A549 (cell line): ENCODE measurements around the gene GRM7. TPM values are rescaled to one million over a fixed set of nuclear protein-coding genes. Genes with fewer than 3 reads are reported as not detected.

Source experiments
- ATAC-seq, 2 experiments: fragments of 200-7000 bp in 1 of 2; fragments of >200 bp in 1 of 2; cut with Nextera tagmentation in 1 of 2; cut with Tn5 transposase in 1 of 2; 3 replicates each; pipeline versions ENCODE4 v1.8.0 to v1.9.1; 2018 to 2020; ENCODE audit warnings: mild to moderate bottlenecking in 1 of 2, moderate library complexity in 1 of 2
- CTCF ChIA-PET: fragments of 300-600 bp; sonication (Branson Sonifier 250); formaldehyde crosslinking; extraction: SDS; loops from one replicate; lab custom pipeline; 2021; ENCODE audit warnings: antibody characterized with exemption, inconsistent platforms; lab: Yijun Ruan, JAX
- POLR2A ChIA-PET: fragments of 350-600 bp; formaldehyde crosslinking; extraction: SDS; loops from one replicate; lab custom pipeline; 2021; ENCODE audit warnings: antibody characterized with exemption, inconsistent platforms; lab: Yijun Ruan, JAX
- DNase-seq, 2 experiments: peaks; one replicate each; pipeline versions ENCODE4 v3.0.0 to v3.0.0-alpha.2; 2011 to 2016; ENCODE audit warnings: low read depth in 1 of 2, low spot score in 1 of 2
- FAIRE-seq: peaks from 2 replicates; lab custom pipeline; 2011; peaks lifted over from hg19 to GRCh38; lab: Jason Lieb, UNC
- H3K27ac ChIP-seq, 2 experiments: fragments of >200 bp; sonication (Bioruptor Twin); formaldehyde crosslinking; 3 replicates each; pipeline ENCODE4 v1.5.1; 2016 to 2017
- H3K4me1 ChIP-seq: fragments of >200 bp; sonication (Bioruptor Twin); formaldehyde crosslinking; 3 replicates; pipeline ENCODE4 v1.6.1; 2016
- H3K4me2 ChIP-seq: fragments of >200 bp; sonication (Bioruptor Twin); formaldehyde crosslinking; 3 replicates; pipeline ENCODE4 v1.6.1; 2016
- H3K4me3 ChIP-seq: fragments of >200 bp; sonication (Bioruptor Twin); formaldehyde crosslinking; 3 replicates; pipeline ENCODE4 v1.5.1; 2016
- H3K9me3 ChIP-seq: fragments of >200 bp; sonication (Bioruptor Twin); formaldehyde crosslinking; 3 replicates; pipeline ENCODE4 v1.6.1; 2016
- CBX2 ChIP-seq: fragments of 200-600 bp; sonication (generic); IDR thresholded peaks from 2 replicates; pipeline ENCODE4 v1.6.1; 2016; ENCODE audit warnings: low read depth, mild to moderate bottlenecking, borderline replicate concordance
- ESRRA ChIP-seq: fragments of 150-350 bp; IDR thresholded peaks from 2 replicates; pipeline ENCODE4 v1.6.1; 2014; ENCODE audit warnings: mild to moderate bottlenecking, low read length, borderline replicate concordance
- FOSL2 ChIP-seq, 2 experiments: fragments of 450-650 bp in 1 of 2; fragments of >200 bp in 1 of 2; sonication (Bioruptor Twin) in 1 of 2; formaldehyde crosslinking; IDR thresholded peaks; 2 replicates each; pipeline versions ENCODE4 v1.5.0 to v1.6.1; 2016 to 2020; ENCODE audit warnings: mild to moderate bottlenecking in 1 of 2, moderate library complexity in 1 of 2
- GATA3 ChIP-seq: IDR thresholded peaks from 2 replicates; pipeline ENCODE4 v1.6.1; 2012; ENCODE audit warnings: borderline replicate concordance
- HOXA7 ChIP-seq: fragments of 250-450 bp; sonication (Bioruptor Pico); IDR thresholded peaks from 2 replicates; pipeline ENCODE4 v1.5.0; 2020; ENCODE audit warnings: mild to moderate bottlenecking, moderate library complexity
- JUNB ChIP-seq: fragments of >200 bp; sonication (Bioruptor Twin); formaldehyde crosslinking; IDR thresholded peaks from 2 replicates; pipeline ENCODE4 v1.6.1; 2016
- MAFK ChIP-seq: fragments of 450-650 bp; IDR thresholded peaks from 2 replicates; pipeline ENCODE4 v1.6.1; 2014; ENCODE audit not compliant: partially characterized antibody
- RFX5 ChIP-seq: fragments of 450-650 bp; IDR thresholded peaks from 2 replicates; pipeline ENCODE4 v1.7.1; 2014; ENCODE audit warnings: antibody characterized with exemption, mild to moderate bottlenecking, moderate library complexity
- SMC3 ChIP-seq: fragments of >200 bp; sonication (Bioruptor Twin); formaldehyde crosslinking; IDR thresholded peaks from 3 replicates; pipeline ENCODE4 v1.6.1; 2018; ENCODE audit warnings: inconsistent platforms
- TFCP2L1 ChIP-seq: fragments of 250-450 bp; sonication (Bioruptor Pico); IDR thresholded peaks from 2 replicates; pipeline ENCODE4 v1.5.0; 2021; ENCODE audit warnings: mild to moderate bottlenecking
- USF2 ChIP-seq: fragments of 450-650 bp; IDR thresholded peaks from 2 replicates; pipeline ENCODE4 v1.6.1; 2014; ENCODE audit warnings: antibody characterized with exemption
- ZFP36 ChIP-seq: fragments of 450-650 bp; IDR thresholded peaks from 2 replicates; pipeline ENCODE4 v1.6.1; 2014; ENCODE audit warnings: borderline replicate concordance; ENCODE audit not compliant: partially characterized antibody
- WGBS: methylation state at CpG from one replicate; pipeline ENCODE4 v1.1.6; 2017; ENCODE audit errors: missing lambda C conversion rate; 5-methylcytosine and 5-hydroxymethylcytosine counted together
- polyA plus RNA-seq, 4 experiments: library from polyadenylated mRNA; depleted of rRNA in 3 of 4; stranded (reverse); fragments of >200 nt; fragmentation: RNase III in 1 of 4; extraction: RNeasy Plus Mini Kit Qiagen cat#74134 plus additional on column Dnase treatment in 1 of 4; gene quantifications; 2 replicates in 3 of 4; 3 replicates in 1 of 4; pipeline ENCODE4 v1.2.3, GENCODE V29; 2011 to 2017
- TF ChIP-seq, protein P1 (sequence below): fragments of >200 bp; sonication (Bioruptor Twin); formaldehyde crosslinking; IDR thresholded peaks from 2 replicates; pipeline ENCODE4 v1.6.1; 2016
- TF ChIP-seq, protein P2 (sequence below): IDR thresholded peaks from 2 replicates; pipeline ENCODE4 v1.6.1; 2012
- TF ChIP-seq, protein P3 (sequence below): fragments of 250-450 bp; sonication (Bioruptor Pico); IDR thresholded peaks from 2 replicates; pipeline ENCODE4 v1.5.0; 2021; ENCODE audit warnings: mild to moderate bottlenecking, moderate library complexity, borderline replicate concordance

Gene GRM7
- polyA plus RNA-seq, 2 of the 4 experiments (the other 2 are of a cell fraction) = not detected

- no peak for TF ChIP-seq USF2
- TF ChIP-seq, protein P1, sequence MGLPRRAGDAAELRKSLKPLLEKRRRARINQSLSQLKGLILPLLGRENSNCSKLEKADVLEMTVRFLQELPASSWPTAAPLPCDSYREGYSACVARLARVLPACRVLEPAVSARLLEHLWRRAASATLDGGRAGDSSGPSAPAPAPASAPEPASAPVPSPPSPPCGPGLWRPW = peak; percentile 64; the same call in 1 of the 2 replicates
- TF ChIP-seq ESRRA = no peak
- TF ChIP-seq JUNB = peak; percentile 94
These were observed 644.2 kb downstream of the GRM7 start (continued) for GRCh38 chr3:7504886-7505775.

DNA sequence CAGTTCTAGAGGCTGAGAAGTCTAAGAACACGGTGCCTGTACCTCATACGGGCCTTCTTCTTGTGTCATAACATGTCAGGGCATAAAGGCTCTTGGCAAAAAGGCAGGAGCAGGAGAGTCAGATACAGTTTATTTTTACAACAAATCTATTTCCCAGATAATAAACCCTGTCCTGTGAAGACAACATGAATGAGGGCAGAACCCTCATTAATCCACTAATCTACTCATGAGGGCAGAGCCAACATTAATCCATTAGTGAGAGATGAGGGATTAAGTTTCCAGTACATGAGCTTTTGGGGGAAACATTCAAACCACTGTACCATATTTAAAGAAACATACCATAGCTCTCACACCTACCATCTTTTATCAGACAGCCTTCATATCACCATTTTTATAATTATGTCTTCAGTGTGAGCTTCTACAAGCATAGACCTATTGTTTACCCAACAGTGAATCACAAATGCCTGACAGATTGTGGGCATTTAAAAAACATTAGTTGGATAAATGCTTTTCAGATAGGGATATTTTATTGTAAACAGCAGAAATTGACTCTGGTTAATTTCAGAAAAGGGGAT is 645.8 kb downstream of the GRM7 start:
- 60% methylated on average over 2 of the region's 2 CpGs for WGBS
- Histone ChIP-seq H3K4me3 (no peak overlapping the region), H3K27ac (peak overlapping the region; percentile 71 to 87; a peak in 4 of 6 replicates), H3K4me1 (peaks cover 37% of the 10 kb centered on the region), H3K4me2 (peak overlapping the region; percentile 71), H3K9me3 (peaks cover 3% of the 10 kb centered on the region; the same call in 1 of the 3 replicates)
- TF ChIP-seq, protein P2, sequence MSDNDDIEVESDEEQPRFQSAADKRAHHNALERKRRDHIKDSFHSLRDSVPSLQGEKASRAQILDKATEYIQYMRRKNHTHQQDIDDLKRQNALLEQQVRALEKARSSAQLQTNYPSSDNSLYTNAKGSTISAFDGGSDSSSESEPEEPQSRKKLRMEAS = no peak
- no peak for TF ChIP-seq SMC3
- no peak for TF ChIP-seq HOXA7 (CRISPR knock-in tag)
- no peak for TF ChIP-seq CBX2
- no peak for TF ChIP-seq TFCP2L1 (CRISPR knock-in tag)
- FAIRE-seq (no peak), DNase-seq (no peak), ATAC-seq (no peak)
- CTCF ChIA-PET = interaction anchor here (0.6 kb wide), 1 partner anchor 910 kb away, joined by 3 read pairs; no protein-coding TSS in a partner anchor
- POLR2A ChIA-PET = no interaction called here

GRCh38 chr3:7508821-7509220 is 647.9 kb downstream of the GRM7 start:
- no peak for ATAC-seq
- FAIRE-seq = no peak
- TF ChIP-seq ZFP36 (no peak), RFX5 (no peak), FOSL2 (IDR thresholded peaks at IDR 0.05) (no peak), FOSL2 (CRISPR knock-in tag; IDR thresholded peaks at IDR 0.05) (no peak)
- TF ChIP-seq, protein P3, sequence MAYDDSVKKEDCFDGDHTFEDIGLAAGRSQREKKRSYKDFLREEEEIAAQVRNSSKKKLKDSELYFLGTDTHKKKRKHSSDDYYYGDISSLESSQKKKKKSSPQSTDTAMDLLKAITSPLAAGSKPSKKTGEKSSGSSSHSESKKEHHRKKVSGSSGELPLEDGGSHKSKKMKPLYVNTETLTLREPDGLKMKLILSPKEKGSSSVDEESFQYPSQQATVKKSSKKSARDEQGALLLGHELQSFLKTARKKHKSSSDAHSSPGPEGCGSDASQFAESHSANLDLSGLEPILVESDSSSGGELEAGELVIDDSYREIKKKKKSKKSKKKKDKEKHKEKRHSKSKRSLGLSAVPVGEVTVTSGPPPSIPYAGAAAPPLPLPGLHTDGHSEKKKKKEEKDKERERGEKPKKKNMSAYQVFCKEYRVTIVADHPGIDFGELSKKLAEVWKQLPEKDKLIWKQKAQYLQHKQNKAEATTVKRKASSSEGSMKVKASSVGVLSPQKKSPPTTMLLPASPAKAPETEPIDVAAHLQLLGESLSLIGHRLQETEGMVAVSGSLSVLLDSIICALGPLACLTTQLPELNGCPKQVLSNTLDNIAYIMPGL (CRISPR knock-in tag) = no peak
- Histone ChIP-seq H3K27ac (no peak overlapping the region), H3K4me1 (peaks cover 37% of the 10 kb centered on the region), H3K9me3 (peaks cover 3% of the 10 kb centered on the region; the same call in 1 of the 3 replicates), H3K4me2 (peak overlapping the region; percentile 10; the same call in 1 of the 3 replicates), H3K4me3 (no peak overlapping the region)
- DNase-seq = peak in 1 of 2 experiments; percentile 7
- 34% methylated on average over 2 of the region's 2 CpGs for WGBS
- ChIA-PET POLR2A (no interaction called here), CTCF (no interaction called here)

GRCh38 chr3:7512048-7512447 is 651.1 kb downstream of the GRM7 start:
- TF ChIP-seq GATA3 = no peak
- TF ChIP-seq MAFK = no peak
- peaks cover 10% of the 10 kb centered on the region for H3K4me1 ChIP-seq
- H3K4me2 ChIP-seq = no peak overlapping the region
- ATAC-seq (no peak), DNase-seq (no peak), FAIRE-seq (no peak)
- ChIA-PET POLR2A (no interaction called here), CTCF (no interaction called here)
- H3K9me3 ChIP-seq = no peaks in the 10 kb centered on the region
- H3K27ac ChIP-seq = no peak overlapping the region
- WGBS = 24% methylated on average over 1 of the region's 1 CpG
- no peak overlapping the region for H3K4me3 ChIP-seq
